ENCODE data around the gene RDH12.
"Not testable (repeated sequence)": the region's sequence is repeated elsewhere in the genome, so short reads cannot be mapped to it uniquely, and the experiment has no call there.

RDH12 gene

DNA sequence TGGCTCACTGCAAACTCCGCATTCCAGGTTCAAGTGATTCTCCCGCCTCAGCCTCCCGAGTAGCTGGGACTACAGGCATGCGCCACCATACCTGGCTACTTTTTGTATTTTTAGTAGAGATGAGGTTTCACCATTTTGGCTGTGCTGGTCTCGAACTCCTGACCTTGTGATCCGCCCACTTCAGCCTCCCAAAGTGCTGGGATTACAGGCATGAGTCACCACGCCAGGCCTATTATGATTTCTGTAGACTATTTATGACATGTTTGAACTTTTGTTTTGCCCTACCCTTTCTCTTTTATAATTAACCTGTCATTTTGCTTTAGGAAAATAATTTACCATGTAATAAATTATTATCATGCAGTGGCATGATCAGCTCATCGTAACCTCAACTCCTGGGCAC lies at the start of gene RDH12:
RDH12 (plus strand) TSS at position 395 of the 400 bp plus-strand sequence. CDS start 20,757 bp downstream, outside the sequence.
- H3K4me1 Mint-ChIP-seq (ENCODE audit: low read depth); H3K27ac Mint-ChIP-seq; H3K4me3 Mint-ChIP-seq; H3K36me3 Mint-ChIP-seq; H3K27me3 Mint-ChIP-seq; H3K9me3 Mint-ChIP-seq (ENCODE audit: low read depth): not testable (repeated sequence)

DNA sequence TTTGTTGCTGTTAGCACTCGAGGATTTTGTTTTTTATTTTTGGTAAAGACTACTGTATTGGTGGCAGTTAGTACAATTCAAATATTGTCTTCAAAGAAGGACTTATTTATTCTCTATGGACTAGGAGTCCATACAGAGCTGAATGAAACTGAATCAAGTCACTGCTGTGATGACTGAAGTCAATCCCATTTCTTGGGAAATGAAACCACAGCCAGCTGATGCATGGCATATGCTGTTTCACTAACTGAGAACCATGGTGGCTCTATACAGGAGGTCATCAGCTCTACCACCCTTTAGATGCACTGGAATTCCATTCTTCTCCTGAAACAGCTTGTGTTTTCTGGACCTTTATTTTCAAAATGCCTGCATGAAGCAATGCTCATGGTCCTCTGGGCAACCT lies 49.5 kb upstream of the RDH12 start:
- no peak overlapping the region for H3K27ac Mint-ChIP-seq
- H3K27me3 Mint-ChIP-seq = no peaks in the 10 kb centered on the region
- H3K4me1 Mint-ChIP-seq (ENCODE audit: low read depth) = no peaks in the 10 kb centered on the region
- no peak overlapping the region for H3K4me3 Mint-ChIP-seq
- no peaks in the 10 kb centered on the region for H3K9me3 Mint-ChIP-seq (ENCODE audit: low read depth)
- H3K36me3 Mint-ChIP-seq = peaks cover 9% of the 10 kb centered on the region

DNA sequence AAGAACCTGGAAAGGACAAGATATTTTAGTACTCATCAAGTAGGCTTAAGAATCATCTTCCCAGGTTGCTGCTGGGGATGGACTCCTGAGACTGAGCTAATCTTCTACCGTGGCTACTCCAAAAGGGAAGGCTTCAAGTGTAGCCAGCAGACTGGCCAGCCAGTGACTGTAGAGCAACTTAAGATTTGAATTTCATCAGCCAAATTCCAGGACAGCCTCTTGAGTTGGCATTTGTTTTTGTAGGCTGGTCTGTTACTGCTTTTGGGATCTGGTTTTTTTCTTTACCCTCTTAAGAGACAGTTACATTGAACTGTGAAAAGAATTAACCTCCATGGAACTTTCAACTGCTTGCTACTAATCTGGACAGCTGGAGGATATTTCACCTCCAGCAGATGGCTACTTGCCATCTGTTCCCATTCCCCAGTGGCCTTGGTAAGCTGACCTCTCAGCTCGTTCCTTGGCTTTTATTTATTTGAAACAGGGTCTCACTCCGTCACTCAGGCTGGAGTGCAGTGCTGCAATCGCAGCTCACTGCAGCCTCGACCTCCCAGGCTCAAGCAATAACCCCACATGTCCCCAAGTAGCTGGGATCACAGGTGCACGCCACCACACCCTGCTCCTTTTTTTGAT lies 47.9 kb upstream of the RDH12 start:
- Mint-ChIP-seq H3K4me1 (ENCODE audit: low read depth) (no peaks in the 10 kb centered on the region), H3K36me3 (peaks cover 12% of the 10 kb centered on the region), H3K4me3 (no peak overlapping the region), H3K9me3 (ENCODE audit: low read depth) (no peaks in the 10 kb centered on the region), H3K27ac (no peak overlapping the region), H3K27me3 (no peaks in the 10 kb centered on the region)

DNA sequence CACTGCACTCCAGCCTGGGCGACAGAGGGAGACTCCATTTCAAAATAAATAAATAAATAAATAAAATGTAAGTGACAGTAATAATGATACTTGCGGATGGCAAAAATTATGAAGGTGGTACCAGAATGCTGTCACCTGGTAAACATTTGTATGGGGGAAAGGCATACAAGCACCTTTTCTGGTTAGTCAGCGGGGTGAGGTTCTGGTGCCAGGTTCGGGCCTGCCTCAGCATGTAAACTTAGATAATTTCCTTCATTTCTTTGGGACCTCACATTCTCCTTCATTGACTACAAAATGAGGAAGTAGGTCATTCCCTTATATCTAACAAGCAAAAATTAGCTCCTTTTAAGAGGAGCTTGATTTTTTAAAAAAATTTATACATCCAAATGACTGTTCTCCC lies 38.1 kb upstream of the RDH12 start:
- peaks cover 33% of the 10 kb centered on the region for H3K4me1 Mint-ChIP-seq (ENCODE audit: low read depth)
- H3K4me3 Mint-ChIP-seq = no peak overlapping the region
- peaks cover 1% of the 10 kb centered on the region for H3K36me3 Mint-ChIP-seq
- no peaks in the 10 kb centered on the region for H3K9me3 Mint-ChIP-seq (ENCODE audit: low read depth)
- H3K27me3 Mint-ChIP-seq = no peaks in the 10 kb centered on the region
- no peak overlapping the region for H3K27ac Mint-ChIP-seq

DNA sequence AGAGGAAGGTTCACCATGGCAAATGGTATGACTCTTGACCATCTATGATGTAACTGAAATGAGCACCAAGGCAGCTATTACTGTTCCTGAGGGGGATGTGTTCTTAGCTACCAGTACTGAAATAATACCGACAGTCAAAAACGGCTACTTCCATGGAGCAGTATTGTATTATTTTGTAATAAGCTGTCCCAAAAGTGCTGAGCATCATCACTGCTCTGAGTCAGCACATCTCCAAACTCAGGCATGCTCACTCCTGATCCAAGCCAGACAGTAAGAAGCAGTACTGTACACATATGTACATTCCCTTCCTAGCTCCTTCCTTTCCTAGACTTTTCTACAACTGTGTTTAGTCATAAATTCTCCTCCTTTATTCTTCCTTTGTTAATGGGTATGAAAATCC lies 35.8 kb upstream of the RDH12 start:
- Mint-ChIP-seq H3K9me3 (ENCODE audit: low read depth) (no peaks in the 10 kb centered on the region), H3K4me1 (ENCODE audit: low read depth) (peaks cover 44% of the 10 kb centered on the region), H3K27me3 (no peaks in the 10 kb centered on the region), H3K36me3 (no peaks in the 10 kb centered on the region), H3K4me3 (no peak overlapping the region), H3K27ac (peak overlapping the region; percentile 54)

DNA sequence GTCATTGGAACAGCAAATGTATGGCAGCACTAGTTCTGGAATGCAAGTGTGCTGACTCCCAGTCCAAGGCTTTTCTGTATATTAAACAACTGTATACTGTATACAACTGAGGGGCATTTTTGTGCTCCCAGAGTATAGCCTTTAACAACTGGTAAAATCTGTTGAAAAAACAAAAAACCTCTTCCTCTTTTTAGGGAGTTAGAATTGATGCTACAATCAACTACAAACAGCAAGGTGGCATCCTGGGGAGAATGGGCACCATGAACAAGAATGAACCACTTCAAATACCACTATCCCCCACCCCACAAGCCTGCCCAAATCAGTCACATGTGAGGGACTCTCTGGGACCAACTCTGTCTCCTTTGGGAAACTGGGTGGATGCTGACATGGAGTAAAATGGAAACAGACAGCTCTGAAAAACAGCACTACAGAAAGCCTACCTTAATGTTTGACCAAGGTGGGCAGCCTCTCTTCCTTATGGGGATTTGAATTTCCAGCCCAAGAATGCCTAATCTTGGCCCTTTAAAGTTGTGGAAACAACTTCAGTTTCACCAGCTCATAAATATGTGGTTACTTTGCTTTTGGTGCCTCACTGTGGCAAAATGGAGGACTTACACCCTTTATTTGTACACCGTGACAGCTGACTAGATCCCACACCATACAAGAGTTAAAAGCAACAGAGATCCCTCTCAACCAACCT lies 34.8 kb upstream of the RDH12 start:
- Mint-ChIP-seq H3K4me1 (ENCODE audit: low read depth) (peaks cover 50% of the 10 kb centered on the region), H3K9me3 (ENCODE audit: low read depth) (no peaks in the 10 kb centered on the region)

DNA sequence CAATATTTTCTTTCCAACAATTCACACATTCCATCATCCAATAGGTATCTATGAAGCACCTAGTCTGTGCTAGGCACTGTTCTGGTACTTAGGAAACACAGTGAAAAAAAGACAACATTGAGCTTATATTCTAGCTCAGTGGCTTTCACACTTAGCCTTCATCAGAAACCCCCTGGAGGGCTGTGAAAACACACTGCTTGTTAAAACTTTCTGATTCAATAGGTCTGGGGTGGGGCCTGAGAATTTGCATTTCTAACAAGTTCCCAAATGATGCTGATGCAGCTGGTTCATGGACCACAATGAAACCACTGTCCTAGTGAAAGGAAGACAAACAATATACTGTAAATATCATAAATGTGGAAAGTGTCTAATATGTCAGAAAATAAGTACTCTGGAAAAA lies 33.1 kb upstream of the RDH12 start:
- no peak overlapping the region for H3K4me3 Mint-ChIP-seq
- H3K36me3 Mint-ChIP-seq = no peaks in the 10 kb centered on the region
- H3K27me3 Mint-ChIP-seq = no peaks in the 10 kb centered on the region
- peak overlapping the region; percentile 4 for H3K27ac Mint-ChIP-seq
- peaks cover 61% of the 10 kb centered on the region for H3K4me1 Mint-ChIP-seq (ENCODE audit: low read depth)
- H3K9me3 Mint-ChIP-seq (ENCODE audit: low read depth) = no peaks in the 10 kb centered on the region

More for the DNA sequence above, 34.8 kb upstream of the RDH12 start:
- Mint-ChIP-seq H3K36me3 (no peaks in the 10 kb centered on the region), H3K27ac (peak overlapping the region; percentile 54), H3K4me3 (peak overlapping the region; percentile 1), H3K27me3 (no peaks in the 10 kb centered on the region)

DNA sequence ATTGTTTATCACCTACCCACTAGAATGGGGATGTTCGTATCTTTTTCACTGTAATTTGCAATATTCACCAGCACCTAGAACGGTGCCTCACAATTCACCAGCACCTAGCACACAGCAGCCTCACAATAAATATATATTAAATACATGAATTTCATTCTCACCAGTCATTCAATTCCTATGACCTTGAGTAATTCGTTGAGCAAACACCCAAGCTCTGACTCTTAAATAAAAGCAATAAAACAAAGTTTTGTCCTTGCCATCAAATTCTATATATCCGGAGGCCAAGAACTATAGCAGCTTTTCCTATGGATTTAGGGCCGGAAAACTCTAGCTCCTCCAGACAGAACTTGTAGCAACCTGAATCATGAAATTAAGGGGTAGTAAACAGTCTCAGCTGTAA lies 28.2 kb upstream of the RDH12 start:
- no peaks in the 10 kb centered on the region for H3K9me3 Mint-ChIP-seq (ENCODE audit: low read depth)
- peaks cover 49% of the 10 kb centered on the region for H3K4me1 Mint-ChIP-seq (ENCODE audit: low read depth)
- peak overlapping the region; percentile 87 for H3K27ac Mint-ChIP-seq
- H3K4me3 Mint-ChIP-seq = peak overlapping the region; percentile 94
- no peaks in the 10 kb centered on the region for H3K27me3 Mint-ChIP-seq
- H3K36me3 Mint-ChIP-seq = no peaks in the 10 kb centered on the region

DNA sequence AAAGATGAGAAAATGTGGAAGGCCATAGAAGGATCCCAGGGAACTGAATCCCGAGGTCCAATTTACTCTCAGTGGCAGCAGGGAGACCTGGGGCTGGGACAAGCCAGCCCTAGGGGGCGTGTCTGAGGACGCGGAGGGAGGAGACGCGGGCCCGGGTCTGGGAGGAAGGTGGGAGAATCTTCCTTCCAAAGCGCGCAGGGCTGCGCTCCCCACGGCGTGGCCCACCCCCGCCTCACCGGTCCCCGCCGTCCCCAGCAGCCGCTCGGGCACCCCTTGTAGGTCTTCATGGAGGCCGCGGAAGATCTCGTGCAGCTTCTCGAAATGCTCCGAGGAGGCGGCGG lies 27.6 kb upstream of the RDH12 start:
- H3K4me1 Mint-ChIP-seq (ENCODE audit: low read depth) = peaks cover 43% of the 10 kb centered on the region
- H3K27me3 Mint-ChIP-seq = no peaks in the 10 kb centered on the region
- peak overlapping the region; percentile 94 for H3K4me3 Mint-ChIP-seq
- peak overlapping the region; percentile 87 for H3K27ac Mint-ChIP-seq
- H3K36me3 Mint-ChIP-seq = no peaks in the 10 kb centered on the region
- no peaks in the 10 kb centered on the region for H3K9me3 Mint-ChIP-seq (ENCODE audit: low read depth)

DNA sequence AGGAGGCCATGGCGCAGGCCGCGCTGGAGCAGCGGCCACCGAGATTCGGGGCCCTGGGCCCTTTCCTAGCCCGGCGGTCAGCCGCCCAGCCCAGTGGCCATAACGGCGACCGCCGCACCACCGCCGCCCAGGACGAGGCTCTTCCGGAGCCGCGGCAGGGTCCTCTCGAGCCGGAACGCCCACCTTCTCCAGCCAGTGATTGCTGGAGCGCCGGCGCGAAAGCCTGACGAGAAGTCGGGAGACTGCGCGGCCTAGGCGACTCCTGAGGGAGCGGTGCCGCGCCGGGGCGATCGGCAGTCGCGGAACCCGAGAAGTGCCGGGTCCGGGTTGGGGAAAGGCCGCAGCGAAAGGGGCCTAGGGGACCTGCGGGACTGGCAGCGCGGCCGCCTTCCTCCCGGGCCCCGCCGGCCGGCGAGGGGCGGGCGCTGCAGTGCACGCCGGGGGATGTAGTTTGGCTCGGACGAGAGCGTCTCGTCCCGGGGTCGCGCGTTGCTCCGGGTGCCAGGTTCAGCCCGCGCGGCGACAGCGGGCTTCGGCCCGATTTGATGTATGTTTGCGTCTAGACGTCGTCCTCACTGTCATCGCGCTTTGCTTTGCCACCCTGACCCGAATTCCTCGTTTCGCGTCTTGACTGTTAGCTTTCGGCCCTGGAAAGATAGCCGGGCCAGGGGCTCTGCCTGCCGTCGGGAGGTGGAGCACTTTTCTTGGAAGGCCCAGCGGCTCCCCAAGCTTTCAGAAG lies 27.0 kb upstream of the RDH12 start, which contains the start of gene VTI1B:
VTI1B (minus strand) TSS at position 153 of the 739 bp plus-strand sequence; CDS start at position 10, 143 bp downstream.
- peak within 1 kb of the TSS; percentile 94 for H3K4me3 Mint-ChIP-seq
- H3K36me3 Mint-ChIP-seq = no peaks in the 10 kb centered on the region
- H3K27ac Mint-ChIP-seq = peak within 1 kb of the TSS; percentile 92
- peaks cover 37% of the 10 kb centered on the region for H3K4me1 Mint-ChIP-seq (ENCODE audit: low read depth)
- no peaks in the 10 kb centered on the region for H3K27me3 Mint-ChIP-seq
- no peaks in the 10 kb centered on the region for H3K9me3 Mint-ChIP-seq (ENCODE audit: low read depth)

DNA sequence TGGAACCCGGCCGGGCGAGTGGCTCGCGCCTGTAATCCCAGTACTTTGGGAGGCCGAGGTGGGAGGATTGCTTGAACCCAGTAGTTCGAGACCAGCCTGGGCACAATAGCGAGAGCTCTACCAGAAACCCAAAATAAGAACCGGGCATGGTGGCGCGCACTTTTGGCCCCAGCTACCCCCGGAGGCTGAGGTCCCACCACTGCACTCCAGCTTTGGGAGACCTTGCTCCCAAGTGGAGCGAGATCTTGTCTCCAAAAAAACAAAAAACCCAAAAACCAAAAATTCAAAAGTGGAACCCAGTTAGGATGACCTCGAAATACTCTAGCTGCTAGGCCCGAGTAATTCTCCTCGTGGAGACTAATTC lies 26.5 kb upstream of the RDH12 start:
- no peaks in the 10 kb centered on the region for H3K9me3 Mint-ChIP-seq (ENCODE audit: low read depth)
- H3K27ac Mint-ChIP-seq = peak overlapping the region; percentile 92
- H3K4me3 Mint-ChIP-seq = peak overlapping the region; percentile 89
- no peaks in the 10 kb centered on the region for H3K36me3 Mint-ChIP-seq
- peaks cover 39% of the 10 kb centered on the region for H3K4me1 Mint-ChIP-seq (ENCODE audit: low read depth)
- no peaks in the 10 kb centered on the region for H3K27me3 Mint-ChIP-seq

DNA sequence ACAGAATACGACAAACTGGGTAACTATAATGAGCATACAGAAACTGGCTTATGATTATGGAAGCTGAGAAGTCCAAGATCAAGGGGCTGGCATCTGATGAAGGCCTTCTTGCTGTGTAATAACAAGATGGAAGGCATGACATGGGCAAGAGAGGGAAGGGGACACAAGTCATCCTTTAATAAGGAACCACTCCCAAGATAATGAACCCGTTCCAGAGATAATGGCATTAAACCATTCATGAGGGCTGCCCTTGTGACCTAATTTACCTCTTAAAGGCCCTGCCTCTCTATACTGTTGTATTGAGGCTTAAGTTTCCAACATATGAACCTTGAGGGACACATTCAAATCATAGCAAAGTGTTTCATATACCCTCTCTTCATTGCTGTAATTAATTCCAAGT lies 22.7 kb upstream of the RDH12 start:
- Mint-ChIP-seq H3K4me3 (no peak overlapping the region), H3K4me1 (ENCODE audit: low read depth) (peaks cover 26% of the 10 kb centered on the region), H3K36me3 (no peaks in the 10 kb centered on the region), H3K9me3 (ENCODE audit: low read depth) (no peaks in the 10 kb centered on the region), H3K27me3 (no peaks in the 10 kb centered on the region), H3K27ac (no peak overlapping the region)

DNA sequence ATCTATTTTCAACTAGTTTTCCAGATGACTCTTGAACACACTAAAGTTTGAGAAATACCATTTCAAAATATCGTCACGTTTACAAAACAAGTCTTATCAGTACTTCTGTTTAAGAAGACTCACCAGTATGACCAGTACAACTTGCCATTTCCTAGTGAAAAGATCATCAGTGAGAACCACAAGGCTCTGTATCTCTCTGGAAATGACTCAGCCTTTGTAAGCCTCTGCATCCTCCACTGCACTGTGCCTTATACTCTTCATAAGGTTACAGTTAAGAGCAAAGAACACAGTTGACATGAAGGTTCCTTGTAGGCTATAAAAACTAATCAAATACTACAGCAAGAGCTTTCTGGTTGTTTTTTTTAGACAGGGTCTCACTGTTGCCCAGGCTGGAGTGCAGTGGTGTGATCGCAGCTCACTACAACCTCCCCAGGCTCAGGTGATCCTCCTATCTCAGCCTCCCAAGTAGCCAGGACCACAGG lies 21.5 kb upstream of the RDH12 start:
- no peak overlapping the region for H3K4me3 Mint-ChIP-seq
- H3K9me3 Mint-ChIP-seq (ENCODE audit: low read depth) = no peaks in the 10 kb centered on the region
- no peaks in the 10 kb centered on the region for H3K27me3 Mint-ChIP-seq
- H3K4me1 Mint-ChIP-seq (ENCODE audit: low read depth) = peaks cover 23% of the 10 kb centered on the region
- H3K27ac Mint-ChIP-seq = no peak overlapping the region
- no peaks in the 10 kb centered on the region for H3K36me3 Mint-ChIP-seq

DNA sequence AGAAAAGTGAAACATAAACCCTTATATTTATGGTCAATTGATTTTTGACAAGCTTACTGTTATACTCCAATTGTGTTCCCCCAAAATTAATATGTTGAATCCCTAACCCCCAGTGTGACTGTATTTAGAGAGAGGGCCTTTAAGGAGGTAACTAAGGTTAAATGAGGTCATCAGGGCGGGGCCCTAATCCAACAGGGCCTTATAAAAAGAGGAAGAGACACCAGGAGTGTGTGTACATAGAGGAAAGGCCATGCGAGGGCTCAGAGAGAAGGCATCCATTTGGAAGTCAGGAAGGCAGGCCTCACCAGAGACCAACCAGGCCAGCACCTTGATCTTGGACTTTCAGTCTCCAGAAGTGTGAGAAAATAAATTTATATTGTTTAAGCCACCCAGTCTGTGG lies 20.7 kb upstream of the RDH12 start:
- H3K36me3 Mint-ChIP-seq = no peaks in the 10 kb centered on the region
- H3K4me3 Mint-ChIP-seq = no peak overlapping the region
- H3K27ac Mint-ChIP-seq = peak overlapping the region; percentile 46
- H3K9me3 Mint-ChIP-seq (ENCODE audit: low read depth) = no peaks in the 10 kb centered on the region
- H3K4me1 Mint-ChIP-seq (ENCODE audit: low read depth) = peaks cover 18% of the 10 kb centered on the region
- no peaks in the 10 kb centered on the region for H3K27me3 Mint-ChIP-seq

DNA sequence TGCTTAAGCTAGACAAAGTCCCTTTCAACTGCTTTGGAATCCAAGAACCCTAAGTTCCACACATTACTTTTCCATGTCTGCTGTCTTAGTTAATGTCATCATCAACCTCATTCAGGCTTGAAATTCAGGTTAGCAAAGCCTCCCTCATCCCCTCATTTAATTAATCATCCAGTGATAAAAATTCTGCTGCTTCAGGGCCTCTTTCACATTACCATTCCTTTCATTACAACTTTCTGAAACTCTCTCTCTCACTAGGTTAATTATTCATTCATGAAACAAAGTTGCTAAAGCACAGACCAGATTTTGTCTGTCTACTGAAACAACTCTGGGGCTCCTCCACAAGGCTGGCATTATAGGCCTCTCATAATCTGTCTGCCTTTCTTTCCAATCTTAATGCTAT lies 17.8 kb upstream of the RDH12 start:
- Mint-ChIP-seq H3K4me3 (no peak overlapping the region), H3K27ac (peak overlapping the region; percentile 13), H3K9me3 (ENCODE audit: low read depth) (no peaks in the 10 kb centered on the region), H3K36me3 (peaks cover 8% of the 10 kb centered on the region), H3K27me3 (no peaks in the 10 kb centered on the region), H3K4me1 (ENCODE audit: low read depth) (peaks cover 14% of the 10 kb centered on the region)
